HG03175 (cell line): Measurements from ENCODE around the gene UBAP1L.

Source experiments
- ATAC-seq: cut with Tn5 transposase; IDR thresholded peaks from one replicate; pipeline ENCODE4 v1.9.1; 2021; ENCODE audit warnings: mild to moderate bottlenecking, moderate library complexity; ENCODE audit not compliant: unreplicated experiment

UBAP1L gene

DNA sequence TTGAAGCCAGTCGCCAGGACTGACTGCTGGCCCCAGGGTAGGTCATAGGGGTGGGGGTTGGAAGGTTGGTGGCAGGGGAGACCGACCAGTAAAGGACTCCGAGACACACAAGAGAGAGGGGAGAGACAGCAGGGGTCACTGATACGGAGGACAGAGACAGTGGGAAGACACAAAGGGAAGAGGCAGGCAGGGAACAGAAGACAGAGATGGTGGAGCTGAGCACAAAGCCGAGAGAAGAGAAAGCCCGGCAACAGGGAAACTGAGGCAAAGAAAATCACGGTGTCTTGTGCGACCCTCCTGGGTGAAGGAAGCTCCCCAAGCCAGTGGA is 47.7 kb downstream of the UBAP1L start:
- no peak for ATAC-seq

DNA sequence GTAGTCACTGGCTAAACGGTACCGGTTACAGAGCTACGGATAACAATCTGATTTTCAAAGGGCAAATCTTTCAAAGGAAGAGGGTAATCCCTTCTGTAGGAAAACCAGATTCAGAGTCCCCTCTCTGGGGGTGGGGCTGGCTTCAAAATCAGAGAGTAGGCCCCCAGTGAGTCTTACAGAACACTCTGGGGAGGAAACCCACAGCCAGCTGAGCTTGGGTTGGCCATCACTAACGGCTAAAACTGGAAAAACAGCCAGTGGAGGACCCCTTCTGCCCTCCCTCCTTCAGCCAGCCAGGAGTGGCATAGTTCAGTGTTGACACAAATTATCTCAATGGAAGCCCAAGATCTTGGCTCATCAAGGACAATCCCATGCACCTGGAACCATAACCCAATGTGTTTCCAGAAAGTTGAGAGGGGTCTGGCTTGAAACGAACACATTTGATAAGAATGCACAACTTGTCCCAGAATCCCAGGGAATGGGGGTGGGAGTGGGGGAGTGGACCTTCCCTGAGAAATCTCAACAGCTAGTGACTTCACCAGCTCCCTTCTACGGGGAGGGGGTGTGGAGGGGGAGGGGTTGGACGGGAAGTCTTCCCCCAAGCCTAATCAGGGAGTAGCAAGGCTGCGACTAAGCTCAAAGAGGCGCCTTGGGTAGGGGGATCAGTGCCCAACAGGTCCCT is 48.2 kb downstream of the UBAP1L start:
- ATAC-seq, result no peak

GRCh38 chr15:65066001-65066634 is 48.9 kb downstream of the UBAP1L start:
- no peak for ATAC-seq

GRCh38 chr15:65062726-65063125 is 52.3 kb downstream of the UBAP1L start:
- no peak for ATAC-seq

DNA sequence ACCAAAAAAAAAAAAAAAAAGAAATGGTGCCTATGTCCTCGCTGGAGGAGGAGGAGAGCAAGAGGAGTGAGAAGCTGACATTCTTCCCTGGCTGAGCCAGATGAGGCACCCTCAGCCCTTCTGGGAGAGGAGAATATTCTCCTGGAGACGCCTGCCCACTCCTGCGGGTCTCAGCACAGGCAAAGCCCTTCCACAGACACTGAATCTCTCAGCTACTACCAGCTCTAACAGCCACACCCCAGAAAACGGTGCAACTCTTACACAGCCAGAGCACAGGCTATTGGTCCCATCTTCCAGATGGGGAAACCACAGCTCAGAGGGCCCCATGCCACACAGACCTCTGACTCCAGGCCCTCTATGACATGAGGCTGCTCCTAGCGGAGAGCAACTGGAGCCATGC is 52.9 kb downstream of the UBAP1L start:
- no peak for ATAC-seq

DNA sequence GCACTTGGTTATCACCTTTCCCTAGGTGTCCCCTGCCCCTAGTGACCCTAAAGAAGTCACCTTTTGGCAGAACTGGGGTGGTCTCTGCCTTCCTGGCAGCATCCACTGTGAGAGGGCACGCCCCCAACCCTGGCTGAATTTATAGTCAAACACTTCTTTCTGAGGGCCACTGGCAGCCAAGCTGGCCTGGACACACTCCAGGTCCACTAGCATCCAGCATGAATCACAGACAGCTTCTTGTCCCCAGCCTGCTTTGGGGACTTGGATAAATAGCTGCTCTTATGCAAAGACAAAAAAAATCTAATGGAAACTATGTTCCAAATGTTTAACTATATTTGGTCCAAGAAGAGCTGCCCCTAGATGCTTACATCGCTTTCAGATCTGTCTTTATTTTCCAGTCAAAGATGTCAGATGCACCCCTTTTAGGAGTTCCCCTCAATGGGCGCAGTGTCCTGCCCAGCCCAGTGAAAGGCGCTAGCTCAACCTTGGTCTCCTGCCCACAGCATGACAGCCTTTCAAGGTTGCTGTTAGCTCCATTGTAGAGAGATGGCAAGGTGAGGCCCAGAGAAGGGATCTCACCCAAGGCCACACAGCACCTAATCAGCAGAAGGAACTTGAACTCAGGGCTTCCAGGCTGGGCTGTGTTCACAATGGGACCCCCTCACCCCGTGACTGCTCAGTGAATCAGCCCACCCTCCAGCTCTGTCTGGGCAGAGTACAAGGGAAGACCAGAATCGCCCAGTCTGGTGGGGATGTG is 54.2 kb downstream of the UBAP1L start:
- no peak for ATAC-seq

GRCh38 chr15:65059931-65060596 is 54.9 kb downstream of the UBAP1L start:
- no peak for ATAC-seq

DNA sequence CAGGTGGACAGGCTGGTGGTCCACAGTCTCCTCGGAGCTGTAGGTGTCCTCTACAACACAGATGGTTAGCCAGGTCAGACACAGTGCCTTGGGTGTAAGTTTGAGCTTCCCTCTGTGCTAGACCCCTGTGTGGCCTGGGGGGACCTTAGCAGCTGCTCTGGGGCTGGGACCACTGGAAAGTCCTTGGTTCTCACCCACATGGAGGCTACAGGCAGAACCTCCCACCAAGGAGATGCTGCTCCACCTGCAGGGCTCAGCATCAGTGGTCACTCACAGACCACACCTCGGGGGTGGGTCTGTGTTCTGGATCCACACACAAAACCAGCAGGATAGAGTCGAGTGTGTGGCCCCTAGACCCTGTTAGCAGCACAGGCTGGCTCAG is 55.6 kb downstream of the UBAP1L start:
- no peak for ATAC-seq

- no peak for ATAC-seq
Observed at GRCh38 chr15:65058394-65059368, 56.3 kb downstream of the UBAP1L start.

GRCh38 chr15:65057549-65057940 is 57.5 kb downstream of the UBAP1L start:
- ATAC-seq, result no peak

GRCh38 chr15:65056868-65057548 is 58.0 kb downstream of the UBAP1L start:
- ATAC-seq, result no peak

GRCh38 chr15:65056106-65056505 is 58.9 kb downstream of the UBAP1L start:
- ATAC-seq, result no peak

- no peak for ATAC-seq
Observed at GRCh38 chr15:65055201-65055870, 59.7 kb downstream of the UBAP1L start.

GRCh38 chr15:65054333-65055200 is 60.4 kb downstream of the UBAP1L start:
- no peak for ATAC-seq

DNA sequence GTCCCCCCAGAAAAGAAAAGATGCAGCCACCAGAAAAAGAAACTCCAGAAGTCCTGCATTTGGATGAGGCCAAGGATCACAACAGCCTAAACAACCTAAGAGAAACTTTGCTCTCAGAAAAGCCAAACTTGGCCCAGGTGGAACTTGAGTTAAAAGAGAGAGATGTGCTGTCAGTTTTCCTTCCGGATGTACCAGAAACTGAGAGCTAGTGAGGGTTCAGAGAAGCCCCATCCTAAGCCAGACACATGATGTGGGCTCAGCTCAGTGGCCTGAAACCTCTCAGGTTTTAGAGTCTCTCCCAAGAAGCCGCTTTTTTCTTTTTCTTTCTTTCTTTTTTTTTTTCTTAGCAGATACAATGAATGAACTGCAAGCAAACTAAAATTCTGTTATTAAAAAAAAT is 62.0 kb downstream of the UBAP1L start:
- no peak for ATAC-seq

GRCh38 chr15:65051266-65051665 is 63.7 kb downstream of the UBAP1L start:
- ATAC-seq, result no peak

- no peak for ATAC-seq
Observed at GRCh38 chr15:65050270-65050669, 64.7 kb downstream of the UBAP1L start.

DNA sequence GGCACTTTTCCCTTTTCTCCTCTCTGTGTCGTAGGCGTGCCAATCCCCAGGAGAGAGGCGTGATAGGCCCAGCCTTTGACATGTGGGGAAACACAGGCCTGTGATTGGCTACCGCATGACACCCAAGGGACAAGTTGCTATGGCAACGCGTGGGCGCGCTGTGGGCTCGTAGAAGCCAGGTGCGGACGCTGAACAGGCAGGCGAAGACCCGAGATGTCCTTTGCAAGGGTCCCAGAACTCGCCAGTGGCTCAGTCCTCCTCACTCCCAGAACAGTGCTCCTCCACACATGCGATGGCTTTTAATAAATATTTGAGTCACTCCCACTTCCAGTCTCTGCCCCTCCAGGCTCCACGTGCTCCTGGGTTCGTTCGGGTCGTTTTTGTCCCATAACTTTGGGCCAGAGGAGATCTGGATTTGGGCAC is 65.6 kb downstream of the UBAP1L start:
- peak; percentile 88 for ATAC-seq
